ENCODE measurements around the gene HOXB8. TPM values are rescaled to one million over a fixed set of nuclear protein-coding genes. Genes with fewer than 3 reads are reported as not detected.

HOXB8 gene
- total RNA-seq, 5 donors from 2014 or later (not counting 1 experiment from before 2014, with no cell fraction given): not detected

- no peak overlapping the region for H3K4me3 Mint-ChIP-seq
- H3K36me3 ChIP-seq (ENCODE audit: control insufficient read depth in 2 of 2, extremely low read depth in 1 of 2, insufficient read depth in 1 of 2, low read length in 1 of 2): no peaks in the 10 kb centered on the region
- H3K4me1 Mint-ChIP-seq: peaks cover 10 to 28% (median 18%) of the 10 kb centered on the region in 3 donors
- H3K27ac ChIP-seq (ENCODE audit: low read length): no peak overlapping the region
- CTCF ChIA-PET: interaction anchor here (0.5 to 1.1 kb wide), 3 partner anchors 13 to 347 kb away, joined by 3 to 4 read pairs (median 3); partner anchors contain the start of gene HOXB5 (in 1 of the 2)
- no peaks in the 10 kb centered on the region for H3K9me3 Mint-ChIP-seq
- DNase-seq: no peak
- H3K27ac Mint-ChIP-seq: no peak overlapping the region
- no peaks in the 10 kb centered on the region for H3K36me3 Mint-ChIP-seq
- 89% methylated on average over 19 of the region's 41 CpGs for WGBS (ENCODE audit: insufficient coverage)
- H3K27me3 ChIP-seq (replicated peaks in 1 of 2; ENCODE audit: control insufficient read depth in 2 of 2, extremely low read depth in 1 of 2, insufficient read depth in 2 of 2, low read length in 1 of 2): peaks cover 24 to 91% of the 10 kb centered on the region in 2 experiments
- H3K27me3 Mint-ChIP-seq: peaks cover 69 to 86% of the 10 kb centered on the region in 2 donors
- ATAC-seq (replicated peaks in 1 of 4): no peak
- H3K4me1 ChIP-seq (ENCODE audit: control insufficient read depth in 1 of 2, extremely low read depth in 1 of 2, insufficient read depth in 2 of 2, low read length in 2 of 2): peaks cover 7 to 53% of the 10 kb centered on the region in 2 experiments
- POLR2A ChIA-PET: no interaction called here
- no peaks in the 10 kb centered on the region for H3K9me3 ChIP-seq
- H3K4me3 ChIP-seq (ENCODE audit: control insufficient read depth in 1 of 2, extremely low read depth in 1 of 2, low read length in 1 of 2): no peak overlapping the region
These were observed 8.9 kb downstream of the HOXB8 start for GRCh38 chr17:48605991-48606891.

- ChIA-PET POLR2A (no interaction called here), CTCF (interaction anchor here in 1 of 2 donors (0.8 to 1.2 kb wide), 2 partner anchors 9 to 12 kb away, joined by 3 to 13 read pairs; no protein-coding TSS in a partner anchor)
- Histone ChIP-seq H3K4me3 (ENCODE audit: control insufficient read depth in 1 of 2, extremely low read depth in 1 of 2, low read length in 1 of 2) (no peak overlapping the region), H3K27me3 (replicated peaks in 1 of 2; ENCODE audit: control insufficient read depth in 2 of 2, extremely low read depth in 1 of 2, insufficient read depth in 2 of 2, low read length in 1 of 2) (peaks cover 24 to 88% of the 10 kb centered on the region in 2 experiments), H3K27ac (ENCODE audit: low read length) (no peak overlapping the region), H3K4me1 (ENCODE audit: control insufficient read depth in 1 of 2, extremely low read depth in 1 of 2, insufficient read depth in 2 of 2, low read length in 2 of 2) (peaks cover 4 to 46% of the 10 kb centered on the region in 2 experiments), H3K36me3 (ENCODE audit: control insufficient read depth in 2 of 2, extremely low read depth in 1 of 2, insufficient read depth in 1 of 2, low read length in 1 of 2) (no peaks in the 10 kb centered on the region), H3K9me3 (no peaks in the 10 kb centered on the region)
- Mint-ChIP-seq H3K27ac (no peak overlapping the region), H3K4me1 (peaks cover 4 to 21% (median 12%) of the 10 kb centered on the region in 3 donors), H3K4me3 (no peak overlapping the region), H3K36me3 (no peaks in the 10 kb centered on the region), H3K9me3 (no peaks in the 10 kb centered on the region), H3K27me3 (peaks cover 71 to 88% of the 10 kb centered on the region in 2 donors)
- ATAC-seq (replicated peaks in 1 of 4): no peak
- WGBS (ENCODE audit: insufficient coverage): 81% methylated on average over 4 of the region's 10 CpGs
- DNase-seq: no peak
These were observed 9.6 kb downstream of the HOXB8 start for GRCh38 chr17:48605409-48605919.

GRCh38 chr17:48604770-48605329, 10.2 kb downstream of the HOXB8 start, which contains the start of gene HOXB6:
Gene HOXB6 (minus strand): TSS chr17:48604986. CDS start chr17:48598150, 6,836 bp downstream.
- DNase-seq (no peak), ATAC-seq (replicated peaks in 1 of 4) (no peak)
- 47% methylated on average over 9 of the region's 16 CpGs for WGBS (ENCODE audit: insufficient coverage)
- no peak within 1 kb of the TSS for H3K27ac ChIP-seq (ENCODE audit: low read length)
- H3K9me3 ChIP-seq: no peaks in the 10 kb centered on the region
- POLR2A ChIA-PET: no interaction called here
- H3K36me3 ChIP-seq (ENCODE audit: control insufficient read depth in 2 of 2, extremely low read depth in 1 of 2, insufficient read depth in 1 of 2, low read length in 1 of 2): no peaks in the 10 kb centered on the region
- no peaks in the 10 kb centered on the region for H3K9me3 Mint-ChIP-seq
- H3K27me3 Mint-ChIP-seq: peaks cover 77 to 91% of the 10 kb centered on the region in 2 donors
- H3K36me3 Mint-ChIP-seq: no peaks in the 10 kb centered on the region
- H3K27ac Mint-ChIP-seq: peak within 1 kb of the TSS in 1 of 2 donors; percentile 69
- CTCF ChIA-PET: interaction anchor here (0.7 to 1.2 kb wide), 5 partner anchors 8 to 526 kb away, joined by 3 to 13 read pairs (median 10); no protein-coding TSS in a partner anchor
- H3K4me3 ChIP-seq (ENCODE audit: control insufficient read depth in 1 of 2, extremely low read depth in 1 of 2, low read length in 1 of 2): no peak within 1 kb of the TSS
- H3K4me1 ChIP-seq (ENCODE audit: control insufficient read depth in 1 of 2, extremely low read depth in 1 of 2, insufficient read depth in 2 of 2, low read length in 2 of 2): peaks cover 4 to 40% of the 10 kb centered on the region in 2 experiments
- H3K4me3 Mint-ChIP-seq: peak within 1 kb of the TSS in 1 of 3 donors; percentile 8
- peaks cover 4 to 21% (median 12%) of the 10 kb centered on the region in 3 donors for H3K4me1 Mint-ChIP-seq
- peaks cover 27 to 88% of the 10 kb centered on the region in 2 experiments for H3K27me3 ChIP-seq (replicated peaks in 1 of 2; ENCODE audit: control insufficient read depth in 2 of 2, extremely low read depth in 1 of 2, insufficient read depth in 2 of 2, low read length in 1 of 2)

GRCh38 chr17:48603959-48604769, 10.9 kb downstream of the HOXB8 start:
- Histone ChIP-seq H3K27ac (ENCODE audit: low read length) (no peak overlapping the region), H3K36me3 (ENCODE audit: control insufficient read depth in 2 of 2, extremely low read depth in 1 of 2, insufficient read depth in 1 of 2, low read length in 1 of 2) (no peaks in the 10 kb centered on the region), H3K4me1 (ENCODE audit: control insufficient read depth in 1 of 2, extremely low read depth in 1 of 2, insufficient read depth in 2 of 2, low read length in 2 of 2) (peaks cover 4 to 36% of the 10 kb centered on the region in 2 experiments), H3K4me3 (ENCODE audit: control insufficient read depth in 1 of 2, extremely low read depth in 1 of 2, low read length in 1 of 2) (no peak overlapping the region), H3K27me3 (replicated peaks in 1 of 2; ENCODE audit: control insufficient read depth in 2 of 2, extremely low read depth in 1 of 2, insufficient read depth in 2 of 2, low read length in 1 of 2) (peaks cover 31 to 88% of the 10 kb centered on the region in 2 experiments), H3K9me3 (no peaks in the 10 kb centered on the region)
- Mint-ChIP-seq H3K9me3 (no peaks in the 10 kb centered on the region), H3K4me1 (peaks cover 4 to 21% (median 12%) of the 10 kb centered on the region in 3 donors), H3K27ac (peak overlapping the region in 1 of 2 donors; percentile 69), H3K27me3 (peaks cover 84 to 91% of the 10 kb centered on the region in 2 donors), H3K4me3 (peak overlapping the region in 1 of 3 donors; percentile 8), H3K36me3 (no peaks in the 10 kb centered on the region)
- DNase-seq (no peak), ATAC-seq (replicated peaks in 1 of 4) (no peak)
- 47% methylated on average over 7 of the region's 21 CpGs for WGBS (ENCODE audit: insufficient coverage)
- ChIA-PET POLR2A (no interaction called here), CTCF (interaction anchor here (0.6 to 1.2 kb wide), 10 partner anchors 8 to 1544 kb away, joined by 3 to 13 read pairs (median 4); no protein-coding TSS in a partner anchor)

GRCh38 chr17:48601539-48602425, 13.3 kb downstream of the HOXB8 start:
- ATAC-seq (replicated peaks in 1 of 4) (peak in 1 of 4 experiments; percentile 1), DNase-seq (no peak)
- Histone ChIP-seq H3K4me3 (ENCODE audit: control insufficient read depth in 1 of 2, extremely low read depth in 1 of 2, low read length in 1 of 2) (peak overlapping the region in 1 of 2 donors; percentile 1), H3K4me1 (ENCODE audit: control insufficient read depth in 1 of 2, extremely low read depth in 1 of 2, insufficient read depth in 2 of 2, low read length in 2 of 2) (peaks cover 8 to 52% of the 10 kb centered on the region in 2 experiments), H3K27me3 (replicated peaks in 1 of 2; ENCODE audit: control insufficient read depth in 2 of 2, extremely low read depth in 1 of 2, insufficient read depth in 2 of 2, low read length in 1 of 2) (peaks cover 24 to 96% of the 10 kb centered on the region in 2 experiments), H3K9me3 (no peaks in the 10 kb centered on the region), H3K36me3 (ENCODE audit: control insufficient read depth in 2 of 2, extremely low read depth in 1 of 2, insufficient read depth in 1 of 2, low read length in 1 of 2) (no peaks in the 10 kb centered on the region), H3K27ac (ENCODE audit: low read length) (no peak overlapping the region)
- POLR2A ChIA-PET: interaction anchor here (0.6 to 0.7 kb wide), 3 partner anchors 21 to 409 kb away, joined by 3 to 4 read pairs (median 3); no protein-coding TSS in a partner anchor
- H3K4me1 Mint-ChIP-seq: peaks cover 26 to 43% (median 31%) of the 10 kb centered on the region in 3 donors
- no peak overlapping the region for H3K4me3 Mint-ChIP-seq
- H3K9me3 Mint-ChIP-seq: no peaks in the 10 kb centered on the region
- H3K36me3 Mint-ChIP-seq: no peaks in the 10 kb centered on the region
- CTCF ChIA-PET: interaction anchor here (0.5 to 1.4 kb wide), 10 partner anchors 8 to 396 kb away, joined by 3 to 9 read pairs (median 4); partner anchors contain the start of genes HOXB3 (in 1 of the 2), HOXB8 (in 1 of the 2) and HOXB9 (in 1 of the 2)
- H3K27ac Mint-ChIP-seq: no peak overlapping the region
- H3K27me3 Mint-ChIP-seq: peaks cover 88 to 95% of the 10 kb centered on the region in 2 donors
- WGBS (ENCODE audit: insufficient coverage): 40% methylated on average over 17 of the region's 35 CpGs

All from T-cell (primary cell).